HepG2 (cell line): ENCODE results near the gene IFNAR1. TPM values are rescaled to one million over a fixed set of nuclear protein-coding genes. Genes with fewer than 3 reads are reported as not detected.

Experiments
- CHD2 ChIP-seq: IDR thresholded peaks from 2 replicates; pipeline ENCODE4 v1.6.1; 2011; ENCODE audit warnings: low read depth, low read length, improper control_type of control experiment
- HNF4A ChIP-seq: sonication (generic); formaldehyde crosslinking; IDR thresholded peaks from 2 replicates; pipeline ENCODE4 v1.4.0; 2020; ENCODE audit warnings: missing genetic modification reagents
- IKZF5 ChIP-seq: IDR thresholded peaks from 2 replicates; pipeline ENCODE4 v1.6.1; 2018; ENCODE audit warnings: missing genetic modification reagents, mild to moderate bottlenecking, missing compliant biosample characterization
- JUND ChIP-seq: sonication (generic); formaldehyde crosslinking; IDR thresholded peaks from 2 replicates; pipeline ENCODE4 v1.8.0; 2022; ENCODE audit warnings: mild to moderate bottlenecking, missing genetic modification reagents
- MEIS2 ChIP-seq: sonication (generic); formaldehyde crosslinking; IDR thresholded peaks from 2 replicates; pipeline ENCODE4 v1.9.0; 2021; ENCODE audit warnings: mild to moderate bottlenecking, missing genetic modification reagents
- NFE2L1 ChIP-seq: sonication (generic); formaldehyde crosslinking; IDR thresholded peaks from 2 replicates; pipeline ENCODE4 v1.4.0; 2020; ENCODE audit warnings: missing genetic modification reagents, mild to moderate bottlenecking, borderline replicate concordance
- PLSCR1 ChIP-seq: sonication (generic); formaldehyde crosslinking; IDR thresholded peaks from 2 replicates; pipeline ENCODE4 v1.5.0; 2020; ENCODE audit warnings: missing genetic modification reagents, mild to moderate bottlenecking, borderline replicate concordance
- PRDM4 ChIP-seq: sonication (generic); formaldehyde crosslinking; IDR thresholded peaks from 2 replicates; pipeline ENCODE4 v1.9.0; 2021; ENCODE audit warnings: missing genetic modification reagents, borderline replicate concordance
- RFXAP ChIP-seq: sonication (generic); formaldehyde crosslinking; IDR thresholded peaks from 2 replicates; pipeline ENCODE4 v1.4.0; 2020; ENCODE audit warnings: missing genetic modification reagents, borderline replicate concordance
- SRSF4 ChIP-seq: fragments of 200-400 bp; formaldehyde crosslinking; IDR thresholded peaks from one replicate; pipeline ENCODE4 v1.6.1; 2018; ENCODE audit warnings: mild to moderate bottlenecking, low read depth, low read length, moderate library complexity; ENCODE audit not compliant: poor library complexity, severe bottlenecking
- TCF7L2 ChIP-seq: IDR thresholded peaks from 2 replicates; pipeline ENCODE4 v1.6.1; 2011; ENCODE audit warnings: mild to moderate bottlenecking, low read depth, low read length, moderate library complexity
- YY1 ChIP-seq: IDR thresholded peaks from 2 replicates; pipeline ENCODE4 v1.6.1; 2011; ENCODE audit warnings: low read length, low read depth, moderate library complexity, mild to moderate bottlenecking; ENCODE audit not compliant: insufficient read depth, insufficient replicate concordance
- ZBTB33 ChIP-seq: sonication (generic); formaldehyde crosslinking; IDR thresholded peaks from 2 replicates; pipeline ENCODE4 v1.4.0; 2020; ENCODE audit warnings: missing genetic modification reagents
- ZNF18 ChIP-seq: sonication (generic); formaldehyde crosslinking; IDR thresholded peaks from 2 replicates; pipeline ENCODE4 v1.8.0; 2022; ENCODE audit warnings: mild to moderate bottlenecking, missing genetic modification reagents; ENCODE audit not compliant: insufficient replicate concordance
- ZNF280D ChIP-seq: sonication (generic); formaldehyde crosslinking; IDR thresholded peaks from 2 replicates; pipeline ENCODE4 v1.5.1; 2020; ENCODE audit warnings: mild to moderate bottlenecking, missing genetic modification reagents
- ZNF292 ChIP-seq: sonication (generic); formaldehyde crosslinking; IDR thresholded peaks from 2 replicates; pipeline ENCODE4 v1.8.1; 2022; ENCODE audit warnings: mild to moderate bottlenecking, low read depth, missing genetic modification reagents, borderline replicate concordance
- ZNF343 ChIP-seq: sonication (generic); formaldehyde crosslinking; IDR thresholded peaks from 2 replicates; pipeline ENCODE4 v1.4.0; 2020; ENCODE audit warnings: mild to moderate bottlenecking, missing genetic modification reagents
- ZSCAN21 ChIP-seq: sonication (generic); formaldehyde crosslinking; IDR thresholded peaks from 2 replicates; pipeline ENCODE4 v1.8.0; 2022; ENCODE audit warnings: mild to moderate bottlenecking, missing genetic modification reagents, moderate library complexity, borderline replicate concordance
- polyA plus RNA-seq, 8 experiments: library from polyadenylated mRNA; depleted of rRNA in 3 of 8; stranded (reverse) in 7 of 8; unstranded in 1 of 8; fragments of >200 nt; fragmentation: Illumina TruSeq in 4 of 8; extraction: Trizol in 4 of 8; gene quantifications; 2 replicates each; pipeline versions ENCODE4 v1.2.1 to v1.2.3, GENCODE V29; 2011 to 2016; ENCODE audit warnings: low read depth in 4 of 8, missing spikeins in 1 of 8, mixed read lengths in 1 of 8; ENCODE audit not compliant: insufficient read depth in 1 of 8
- total RNA-seq, 5 experiments: library from RNA; depleted of rRNA; stranded (reverse); fragments of >200 nt; fragmentation: Illumina TruSeq; extraction: Trizol; gene quantifications; 2 replicates each; pipeline ENCODE4 v1.2.3, GENCODE V29; 2016; ENCODE audit warnings: low read depth in 1 of 5

The IFNAR1 gene
- total and polyA plus RNA-seq, 2 of the 13 experiments (the other 11 are each of a cell fraction or from before 2014, with no cell fraction given): 6.7 to 9.3 TPM

GRCh38 chr21:33286076-33286475 is 38.7 kb upstream of the IFNAR1 start (continued):
- TF ChIP-seq SRSF4 (no peak), ZNF18 (CRISPR knock-in tag) (no peak), RFXAP (no peak), PLSCR1 (CRISPR knock-in tag) (no peak), CHD2 (no peak), YY1 (no peak), MEIS2 (CRISPR knock-in tag) (no peak), ZNF280D (CRISPR knock-in tag) (no peak), ZBTB33 (CRISPR knock-in tag) (peak; percentile 32; the same call in 1 of the 2 replicates), NFE2L1 (no peak), TCF7L2 (no peak), ZSCAN21 (CRISPR knock-in tag) (no peak), ZNF343 (CRISPR knock-in tag) (no peak), IKZF5 (CRISPR knock-in tag) (no peak), HNF4A (peak; percentile 43; the same call in 1 of the 2 replicates), PRDM4 (CRISPR knock-in tag) (no peak), ZNF292 (no peak), JUND (CRISPR knock-in tag) (no peak)
